SK-N-SH (cell line): ENCODE measurements around the gene FADS2.

Experiments
- EZH2phosphoT487 ChIP-seq: fragments of 200-600 bp; sonication (generic); IDR thresholded peaks from 2 replicates; pipeline ENCODE4 v1.6.1; 2017; ENCODE audit warnings: low read depth, mixed run types, mild to moderate bottlenecking, antibody characterized with exemption, moderate library complexity, borderline replicate concordance
- FOSL2 ChIP-seq: IDR thresholded peaks from 2 replicates; pipeline ENCODE4 v1.4.0; 2012; ENCODE audit warnings: low read depth, mild to moderate bottlenecking, moderate library complexity, borderline replicate concordance
- GABPA ChIP-seq: IDR thresholded peaks from 2 replicates; pipeline ENCODE4 v1.4.0; 2012; ENCODE audit warnings: low read depth, mild to moderate bottlenecking
- NFIC ChIP-seq: IDR thresholded peaks from 2 replicates; pipeline ENCODE4 v1.4.0; 2012; ENCODE audit warnings: borderline replicate concordance
- NRF1 ChIP-seq: IDR thresholded peaks from 2 replicates; pipeline ENCODE4 v1.6.1; 2012; ENCODE audit warnings: low read depth, mild to moderate bottlenecking, low read length
- POLR2AphosphoS5 ChIP-seq: IDR thresholded peaks from 2 replicates; pipeline ENCODE4 v1.6.1; 2012; ENCODE audit warnings: low read depth, low read length
- RXRA ChIP-seq: IDR thresholded peaks from 2 replicates; pipeline ENCODE4 v1.4.0; 2012; ENCODE audit warnings: low read depth, mild to moderate bottlenecking, borderline replicate concordance
- SIN3A ChIP-seq: IDR thresholded peaks from 2 replicates; pipeline ENCODE4 v1.6.1; 2012; ENCODE audit warnings: low read depth, mild to moderate bottlenecking, low read length, moderate library complexity, borderline replicate concordance
- TF ChIP-seq, protein P1 (sequence below): fragments of 200-600 bp; sonication (generic); IDR thresholded peaks from 2 replicates; pipeline ENCODE4 v1.6.1; 2017; ENCODE audit warnings: antibody characterized with exemption, mild to moderate bottlenecking, moderate library complexity
- TF ChIP-seq, protein P2 (sequence below): IDR thresholded peaks from 2 replicates; pipeline ENCODE4 v1.6.1; 2012; ENCODE audit warnings: mild to moderate bottlenecking, low read depth, low read length, moderate library complexity
- TF ChIP-seq, protein P3 (sequence below): fragments of 150-350 bp; IDR thresholded peaks from 2 replicates; pipeline ENCODE4 v1.6.1; 2017; ENCODE audit warnings: antibody characterized with exemption, low read length, low read depth, borderline replicate concordance

DNA sequence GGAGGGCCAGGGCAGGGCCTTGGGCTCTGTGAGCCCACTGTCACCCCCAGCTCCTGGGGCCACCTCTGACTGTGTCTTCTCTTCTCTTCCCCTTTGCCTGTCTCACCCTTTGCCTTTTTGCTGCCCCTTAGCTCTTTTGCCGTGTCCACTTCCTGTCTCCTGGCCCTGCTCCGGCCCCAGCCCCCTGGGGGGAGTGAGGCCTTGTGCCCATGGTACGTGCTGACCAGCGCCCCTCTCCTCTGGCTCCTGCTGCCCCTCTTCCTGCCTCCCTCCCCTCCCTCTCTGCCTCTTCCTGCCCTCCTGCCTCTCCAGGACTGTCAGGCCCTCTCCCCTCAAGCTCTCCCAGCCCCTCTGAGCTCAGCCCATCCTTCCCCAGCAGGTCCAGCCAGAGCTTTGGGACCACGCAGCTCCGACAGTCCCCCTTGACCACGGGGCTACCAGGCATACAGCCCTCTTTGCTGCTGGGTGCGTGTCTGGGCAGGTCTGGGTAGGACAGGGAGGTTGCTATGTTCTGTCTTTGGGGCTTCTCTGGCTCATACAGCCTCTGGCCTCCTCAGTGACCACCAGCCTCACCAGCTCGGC lies 47.4 kb upstream of the FADS2 start:
- TF ChIP-seq GABPA (no peak), POLR2AphosphoS5 (no peak), EZH2phosphoT487 (no peak), NFIC (no peak), RXRA (no peak), SIN3A (no peak), FOSL2 (no peak), NRF1 (no peak)
- TF ChIP-seq, protein P1, sequence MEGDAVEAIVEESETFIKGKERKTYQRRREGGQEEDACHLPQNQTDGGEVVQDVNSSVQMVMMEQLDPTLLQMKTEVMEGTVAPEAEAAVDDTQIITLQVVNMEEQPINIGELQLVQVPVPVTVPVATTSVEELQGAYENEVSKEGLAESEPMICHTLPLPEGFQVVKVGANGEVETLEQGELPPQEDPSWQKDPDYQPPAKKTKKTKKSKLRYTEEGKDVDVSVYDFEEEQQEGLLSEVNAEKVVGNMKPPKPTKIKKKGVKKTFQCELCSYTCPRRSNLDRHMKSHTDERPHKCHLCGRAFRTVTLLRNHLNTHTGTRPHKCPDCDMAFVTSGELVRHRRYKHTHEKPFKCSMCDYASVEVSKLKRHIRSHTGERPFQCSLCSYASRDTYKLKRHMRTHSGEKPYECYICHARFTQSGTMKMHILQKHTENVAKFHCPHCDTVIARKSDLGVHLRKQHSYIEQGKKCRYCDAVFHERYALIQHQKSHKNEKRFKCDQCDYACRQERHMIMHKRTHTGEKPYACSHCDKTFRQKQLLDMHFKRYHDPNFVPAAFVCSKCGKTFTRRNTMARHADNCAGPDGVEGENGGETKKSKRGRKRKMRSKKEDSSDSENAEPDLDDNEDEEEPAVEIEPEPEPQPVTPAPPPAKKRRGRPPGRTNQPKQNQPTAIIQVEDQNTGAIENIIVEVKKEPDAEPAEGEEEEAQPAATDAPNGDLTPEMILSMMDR = no peak
- TF ChIP-seq, protein P2, sequence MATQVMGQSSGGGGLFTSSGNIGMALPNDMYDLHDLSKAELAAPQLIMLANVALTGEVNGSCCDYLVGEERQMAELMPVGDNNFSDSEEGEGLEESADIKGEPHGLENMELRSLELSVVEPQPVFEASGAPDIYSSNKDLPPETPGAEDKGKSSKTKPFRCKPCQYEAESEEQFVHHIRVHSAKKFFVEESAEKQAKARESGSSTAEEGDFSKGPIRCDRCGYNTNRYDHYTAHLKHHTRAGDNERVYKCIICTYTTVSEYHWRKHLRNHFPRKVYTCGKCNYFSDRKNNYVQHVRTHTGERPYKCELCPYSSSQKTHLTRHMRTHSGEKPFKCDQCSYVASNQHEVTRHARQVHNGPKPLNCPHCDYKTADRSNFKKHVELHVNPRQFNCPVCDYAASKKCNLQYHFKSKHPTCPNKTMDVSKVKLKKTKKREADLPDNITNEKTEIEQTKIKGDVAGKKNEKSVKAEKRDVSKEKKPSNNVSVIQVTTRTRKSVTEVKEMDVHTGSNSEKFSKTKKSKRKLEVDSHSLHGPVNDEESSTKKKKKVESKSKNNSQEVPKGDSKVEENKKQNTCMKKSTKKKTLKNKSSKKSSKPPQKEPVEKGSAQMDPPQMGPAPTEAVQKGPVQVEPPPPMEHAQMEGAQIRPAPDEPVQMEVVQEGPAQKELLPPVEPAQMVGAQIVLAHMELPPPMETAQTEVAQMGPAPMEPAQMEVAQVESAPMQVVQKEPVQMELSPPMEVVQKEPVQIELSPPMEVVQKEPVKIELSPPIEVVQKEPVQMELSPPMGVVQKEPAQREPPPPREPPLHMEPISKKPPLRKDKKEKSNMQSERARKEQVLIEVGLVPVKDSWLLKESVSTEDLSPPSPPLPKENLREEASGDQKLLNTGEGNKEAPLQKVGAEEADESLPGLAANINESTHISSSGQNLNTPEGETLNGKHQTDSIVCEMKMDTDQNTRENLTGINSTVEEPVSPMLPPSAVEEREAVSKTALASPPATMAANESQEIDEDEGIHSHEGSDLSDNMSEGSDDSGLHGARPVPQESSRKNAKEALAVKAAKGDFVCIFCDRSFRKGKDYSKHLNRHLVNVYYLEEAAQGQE = no peak
- TF ChIP-seq, protein P3, sequence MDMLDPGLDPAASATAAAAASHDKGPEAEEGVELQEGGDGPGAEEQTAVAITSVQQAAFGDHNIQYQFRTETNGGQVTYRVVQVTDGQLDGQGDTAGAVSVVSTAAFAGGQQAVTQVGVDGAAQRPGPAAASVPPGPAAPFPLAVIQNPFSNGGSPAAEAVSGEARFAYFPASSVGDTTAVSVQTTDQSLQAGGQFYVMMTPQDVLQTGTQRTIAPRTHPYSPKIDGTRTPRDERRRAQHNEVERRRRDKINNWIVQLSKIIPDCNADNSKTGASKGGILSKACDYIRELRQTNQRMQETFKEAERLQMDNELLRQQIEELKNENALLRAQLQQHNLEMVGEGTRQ = no peak
